Esophagus muscularis mucosa (tissue), 4 donors: ENCODE results near the gene SPEG. TPM values are rescaled to one million over a fixed set of nuclear protein-coding genes. Genes with fewer than 3 reads are reported as not detected.

Source experiments
- DNase-seq: peaks from one replicate; pipeline ENCODE4 v3.0.0-alpha.2; 2017; ENCODE audit errors: extremely low spot score
- H3K27ac ChIP-seq, 4 donors: fragments of 200-600 bp; sonication (generic); replicated peaks in 1 of 4; 1 replicate in 3 of 4; 2 replicates in 1 of 4; pipeline ENCODE4 v1.5.1; 2016 to 2019; ENCODE audit warnings: mild to moderate bottlenecking in 1 of 4
- H3K27me3 ChIP-seq, 4 donors: fragments of 200-600 bp; sonication (generic); one replicate each; pipeline versions ENCODE4 v1.5.1 to v1.6.0; 2016 to 2019
- H3K36me3 ChIP-seq, 4 donors: fragments of 200-600 bp; sonication (generic); one replicate each; pipeline ENCODE4 v1.5.1; 2016 to 2019
- H3K4me1 ChIP-seq, 4 donors: fragments of 200-600 bp; sonication (generic); one replicate each; pipeline ENCODE4 v1.5.1; 2016 to 2019
- H3K4me3 ChIP-seq, 4 donors: fragments of 200-600 bp; sonication (generic); 1 replicate in 2 of 4; 2 replicates in 2 of 4; pipeline ENCODE4 v1.5.1; 2016 to 2019; ENCODE audit warnings: mild to moderate bottlenecking in 4 of 4, moderate library complexity in 1 of 4
- H3K9me3 ChIP-seq, 4 donors: fragments of 200-600 bp; sonication (generic); 1 replicate in 3 of 4; 2 replicates in 1 of 4; pipeline ENCODE4 v1.5.1; 2016 to 2019
- EP300 ChIP-seq: sonication (generic); formaldehyde crosslinking; IDR thresholded peaks from one replicate; pipeline ENCODE4 v1.6.1; 2017; ENCODE audit warnings: antibody characterized with exemption
- POLR2A ChIP-seq: fragments of 450-650 bp; IDR thresholded peaks from one replicate; pipeline ENCODE4 v1.6.1; 2017; ENCODE audit warnings: antibody characterized with exemption, moderate library complexity, mild to moderate bottlenecking, low read depth
- POLR2AphosphoS5 ChIP-seq, 2 donors: sonication (generic); formaldehyde crosslinking; IDR thresholded peaks; one replicate each; pipeline ENCODE4 v1.6.1; 2017; ENCODE audit warnings: antibody characterized with exemption in 2 of 2
- WGBS: methylation state at CpG from one replicate; pipeline ENCODE4 v1.1.5; 2018; 5-methylcytosine and 5-hydroxymethylcytosine counted together
- intact Hi-C: fragments of 100-400 bp; cut with DNase I; formaldehyde crosslinking; loops from one replicate; pipeline ENCODE4 v1.15.1; 2023
- total RNA-seq, 4 donors: library from RNA; depleted of rRNA; stranded (reverse); fragments of >200 nt; gene quantifications; one replicate each; pipeline versions ENCODE4 v1.1.0 to v1.2.1, GENCODE V29; 2016
- TF ChIP-seq, protein P1 (sequence below), 3 experiments: fragments of 200-600 bp in 2 of 3; fragments of 450-650 bp in 1 of 3; sonication (generic) in 2 of 3; IDR thresholded peaks; one replicate each; pipeline ENCODE4 v1.5.1; 2017 to 2019; ENCODE audit warnings: antibody characterized with exemption in 3 of 3, mild to moderate bottlenecking in 2 of 3, moderate library complexity in 1 of 3

SPEG gene
- total RNA-seq, 4 donors from 2014 or later, result 115 to 251 (median 180) TPM

- 88% methylated on average over 8 of the region's 8 CpGs for WGBS
- Histone ChIP-seq H3K4me3 (no peak overlapping the region), H3K4me1 (peaks cover 38 to 61% (median 56%) of the 10 kb centered on the region in 4 donors), H3K9me3 (no peaks in the 10 kb centered on the region), H3K27me3 (no peaks in the 10 kb centered on the region), H3K27ac (no peak overlapping the region), H3K36me3 (no peaks in the 10 kb centered on the region)
- intact Hi-C loops, result loop anchor here (2.0 kb wide), 1 partner anchor 129 kb away; no protein-coding TSS in a partner anchor
- TF ChIP-seq EP300, result no peak
- TF ChIP-seq POLR2A, result no peak
- TF ChIP-seq, protein P1, sequence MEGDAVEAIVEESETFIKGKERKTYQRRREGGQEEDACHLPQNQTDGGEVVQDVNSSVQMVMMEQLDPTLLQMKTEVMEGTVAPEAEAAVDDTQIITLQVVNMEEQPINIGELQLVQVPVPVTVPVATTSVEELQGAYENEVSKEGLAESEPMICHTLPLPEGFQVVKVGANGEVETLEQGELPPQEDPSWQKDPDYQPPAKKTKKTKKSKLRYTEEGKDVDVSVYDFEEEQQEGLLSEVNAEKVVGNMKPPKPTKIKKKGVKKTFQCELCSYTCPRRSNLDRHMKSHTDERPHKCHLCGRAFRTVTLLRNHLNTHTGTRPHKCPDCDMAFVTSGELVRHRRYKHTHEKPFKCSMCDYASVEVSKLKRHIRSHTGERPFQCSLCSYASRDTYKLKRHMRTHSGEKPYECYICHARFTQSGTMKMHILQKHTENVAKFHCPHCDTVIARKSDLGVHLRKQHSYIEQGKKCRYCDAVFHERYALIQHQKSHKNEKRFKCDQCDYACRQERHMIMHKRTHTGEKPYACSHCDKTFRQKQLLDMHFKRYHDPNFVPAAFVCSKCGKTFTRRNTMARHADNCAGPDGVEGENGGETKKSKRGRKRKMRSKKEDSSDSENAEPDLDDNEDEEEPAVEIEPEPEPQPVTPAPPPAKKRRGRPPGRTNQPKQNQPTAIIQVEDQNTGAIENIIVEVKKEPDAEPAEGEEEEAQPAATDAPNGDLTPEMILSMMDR (IDR thresholded peaks at IDR 0.05), result no peak
- TF ChIP-seq POLR2AphosphoS5 (IDR thresholded peaks at IDR 0.05), result no peak
- DNase-seq, result no peak
Measured at GRCh38 chr2:219401606-219402005, 33.0 kb upstream of the SPEG start.

DNA sequence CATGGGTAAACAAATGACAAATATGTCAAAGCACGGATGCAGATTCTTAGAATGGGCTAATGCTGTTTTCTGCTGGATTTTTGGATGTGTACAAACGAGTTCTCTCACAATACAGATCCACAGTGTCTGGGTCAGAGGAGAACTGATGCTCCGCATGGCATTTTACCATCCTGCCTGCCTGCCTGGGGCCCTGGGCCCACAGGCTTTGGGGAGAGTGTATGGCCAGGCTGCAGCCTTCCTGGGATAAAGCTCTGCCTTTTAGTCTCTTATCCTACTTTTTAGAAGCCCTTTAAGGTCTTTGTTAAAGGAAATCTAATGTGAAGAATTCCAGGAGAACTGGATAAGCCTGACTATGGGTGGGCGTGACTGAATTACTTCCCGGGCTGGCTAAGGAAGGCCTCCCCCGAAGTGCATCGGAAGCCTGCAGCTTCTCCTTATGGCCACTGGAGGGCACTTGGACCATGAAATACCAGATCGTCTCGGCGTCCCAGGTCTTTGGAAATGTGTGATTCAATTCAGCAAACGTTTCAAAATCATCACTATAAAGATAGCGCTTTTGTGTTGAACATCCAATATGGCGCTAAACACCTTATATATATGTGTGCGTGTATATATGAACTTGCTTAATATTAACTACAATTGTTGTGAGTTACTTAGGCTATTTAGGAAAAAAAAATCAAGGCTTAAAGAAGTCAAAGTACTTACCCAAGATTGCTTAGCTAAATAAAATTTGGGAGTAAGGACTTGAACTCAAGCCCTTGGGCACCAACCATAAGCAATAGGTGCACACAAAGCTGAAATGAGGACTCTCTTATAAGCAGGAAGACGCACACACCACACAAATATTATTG, 31.8 kb upstream of the SPEG start:
- intact Hi-C loops, result no loop called here
- Histone ChIP-seq H3K4me3 (no peak overlapping the region), H3K9me3 (no peaks in the 10 kb centered on the region), H3K27me3 (no peaks in the 10 kb centered on the region), H3K27ac (peak overlapping the region; percentile 86 to 97 (median 94)), H3K4me1 (peaks cover 45 to 74% (median 69%) of the 10 kb centered on the region in 4 donors), H3K36me3 (no peaks in the 10 kb centered on the region)
- DNase-seq, result no peak
- 18% methylated on average over 15 of the region's 15 CpGs for WGBS
- TF ChIP-seq EP300 (no peak), POLR2AphosphoS5 (IDR thresholded peaks at IDR 0.05) (peak; percentile 39 to 62), POLR2A (no peak)
- TF ChIP-seq, protein P1 (IDR thresholded peaks at IDR 0.05), result peak; percentile 93 to 98 (median 98)

GRCh38 chr2:219403861-219404260, 30.8 kb upstream of the SPEG start:
- peak overlapping the region; percentile 86 to 97 (median 94) for H3K27ac ChIP-seq
- DNase-seq, result no peak
- H3K4me3 ChIP-seq, result no peak overlapping the region
- intact Hi-C loops, result no loop called here
- TF ChIP-seq POLR2A, result no peak
- TF ChIP-seq EP300, result no peak
- no peak for TF ChIP-seq POLR2AphosphoS5 (IDR thresholded peaks at IDR 0.05)
- TF ChIP-seq, protein P1 (IDR thresholded peaks at IDR 0.05), result no peak
- no peaks in the 10 kb centered on the region for H3K9me3 ChIP-seq
- 76% methylated on average over 9 of the region's 9 CpGs for WGBS
- no peaks in the 10 kb centered on the region for H3K36me3 ChIP-seq
- H3K27me3 ChIP-seq, result no peaks in the 10 kb centered on the region
- peaks cover 54 to 77% (median 70%) of the 10 kb centered on the region in 4 donors for H3K4me1 ChIP-seq

DNA sequence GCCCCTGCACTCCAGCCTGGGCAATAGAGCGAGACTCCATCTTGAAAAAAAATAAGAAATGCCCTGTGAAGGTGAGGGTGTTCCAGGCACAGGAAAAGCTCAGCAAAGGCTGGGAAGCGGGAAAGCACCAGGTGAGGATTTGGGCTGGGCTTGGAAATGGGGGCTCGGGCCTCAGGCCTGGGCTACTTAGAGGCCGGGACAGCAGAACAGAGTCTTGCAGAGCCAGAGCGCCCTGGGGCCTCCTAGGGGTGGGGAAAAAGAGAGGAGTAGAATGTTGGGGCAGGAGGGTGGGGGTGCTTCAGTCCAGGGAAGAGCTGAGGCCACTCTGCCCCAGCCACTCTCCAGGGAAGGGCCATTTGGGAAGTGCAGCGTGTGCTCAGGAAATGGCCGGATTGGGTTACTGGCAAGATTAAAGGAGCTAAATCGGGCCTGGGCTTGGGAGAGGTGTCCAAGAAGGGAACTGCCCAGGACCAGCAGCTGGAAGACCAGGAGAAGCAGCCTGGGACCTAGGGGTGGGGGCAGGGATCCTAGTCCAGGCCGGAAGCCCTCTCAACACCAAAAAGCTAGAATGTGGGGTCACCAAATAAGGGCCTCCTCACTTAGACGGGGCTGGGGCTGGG, 30.2 kb upstream of the SPEG start:
- Histone ChIP-seq H3K4me1 (peaks cover 60 to 77% (median 70%) of the 10 kb centered on the region in 4 donors), H3K4me3 (peak overlapping the region; percentile 4 to 25 (median 24)), H3K27ac (peak overlapping the region; percentile 86 to 97 (median 94)), H3K27me3 (no peaks in the 10 kb centered on the region), H3K9me3 (no peaks in the 10 kb centered on the region), H3K36me3 (no peaks in the 10 kb centered on the region)
- intact Hi-C loops, result no loop called here
- no peak for DNase-seq
- peak; percentile 73 for TF ChIP-seq EP300
- TF ChIP-seq, protein P1 (IDR thresholded peaks at IDR 0.05), result peak in 1 of 3 experiments; percentile 5
- TF ChIP-seq POLR2AphosphoS5 (IDR thresholded peaks at IDR 0.05), result peak in 1 of 2 donors; percentile 40
- TF ChIP-seq POLR2A, result no peak
- WGBS, result 54% methylated on average over 10 of the region's 10 CpGs
